Calu3 (cell line): ENCODE data around the gene CHL1. TPM values are rescaled to one million over a fixed set of nuclear protein-coding genes. Genes with fewer than 3 reads are reported as not detected.

Experiments used
- BruUV-seq: library from RNA; stranded (reverse); fragments of 400-500 nt; replicated peaks from 2 replicates; lab custom pipeline; 2021; lab: Mats Ljungman, UMichigan
- CTCF ChIA-PET: fragments of 300-600 bp; sonication (Branson Sonifier 250); formaldehyde crosslinking; loops from one replicate; lab custom pipeline; 2022; ENCODE audit warnings: antibody characterized with exemption; lab: Charles Lee
- DNase-seq: peaks from one replicate; pipeline ENCODE4 v3.0.0; 2022
- H3K27ac Mint-ChIP-seq: one replicate; pipeline ENCODE4 v1.8.0; 2022; ENCODE audit warnings: mixed read lengths; ENCODE audit not compliant: unreplicated experiment
- H3K27me3 Mint-ChIP-seq: one replicate; pipeline ENCODE4 v1.8.0; 2022; ENCODE audit warnings: mixed read lengths; ENCODE audit not compliant: unreplicated experiment
- H3K36me3 Mint-ChIP-seq: one replicate; pipeline ENCODE4 v1.8.0; 2022; ENCODE audit warnings: mild to moderate bottlenecking, moderate library complexity, mixed read lengths; ENCODE audit not compliant: insufficient read depth, unreplicated experiment
- H3K4me1 Mint-ChIP-seq: one replicate; pipeline ENCODE4 v1.8.0; 2022; ENCODE audit warnings: mild to moderate bottlenecking, low read depth, mixed read lengths; ENCODE audit not compliant: unreplicated experiment
- H3K4me3 Mint-ChIP-seq: one replicate; pipeline ENCODE4 v1.8.0; 2022; ENCODE audit warnings: mild to moderate bottlenecking, low read depth, moderate library complexity, mixed read lengths; ENCODE audit not compliant: unreplicated experiment
- H3K9me3 Mint-ChIP-seq: one replicate; pipeline ENCODE4 v1.8.0; 2022; ENCODE audit warnings: low read depth, mixed read lengths; ENCODE audit not compliant: unreplicated experiment
- intact Hi-C: fragments of 100-400 bp; cut with micrococcal nuclease; formaldehyde crosslinking; loops from one replicate; pipeline ENCODE4 v1.10.0; 2022; ENCODE audit not compliant: unreplicated experiment
- total RNA-seq: library from RNA; stranded (reverse); gene quantifications from 2 replicates; pipeline ENCODE4 v1.2.3, GENCODE V29; 2022
- TF ChIP-seq, protein P1 (sequence below): fragments of 200-600 bp; IDR thresholded peaks from one replicate; pipeline ENCODE4 v1.8.0; 2022; ENCODE audit warnings: antibody characterized with exemption; ENCODE audit not compliant: unreplicated experiment

CHL1 gene
- total RNA-seq, 1 experiment from 2014 or later, result 0.73 TPM

DNA sequence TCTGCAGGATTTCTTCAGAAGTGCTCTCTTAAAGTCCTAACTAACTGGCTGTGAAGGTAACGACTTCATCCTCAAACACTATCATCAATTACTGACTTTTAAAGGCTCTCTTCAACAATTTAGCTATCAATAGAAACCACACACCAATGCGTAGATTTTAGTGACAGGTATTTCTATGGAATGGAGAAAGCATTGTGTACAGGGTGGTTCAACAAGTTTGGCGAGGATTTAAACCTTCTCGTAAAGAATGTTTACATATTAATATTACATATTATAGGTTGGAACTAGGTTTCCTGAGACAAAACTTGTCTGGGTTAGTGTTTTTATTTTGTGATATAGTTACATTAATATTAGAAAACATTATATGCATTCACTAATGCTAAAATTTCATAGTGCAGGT, 233.6 kb downstream of the CHL1 start:
- CTCF ChIA-PET, result no interaction called here
- BruUV-seq, result no TSS peak
- peak; percentile 4 for DNase-seq
- Mint-ChIP-seq H3K9me3 (no peaks in the 10 kb centered on the region), H3K27ac (no peak overlapping the region), H3K36me3 (no peaks in the 10 kb centered on the region), H3K27me3 (no peaks in the 10 kb centered on the region), H3K4me3 (no peak overlapping the region), H3K4me1 (no peaks in the 10 kb centered on the region)
- TF ChIP-seq, protein P1, sequence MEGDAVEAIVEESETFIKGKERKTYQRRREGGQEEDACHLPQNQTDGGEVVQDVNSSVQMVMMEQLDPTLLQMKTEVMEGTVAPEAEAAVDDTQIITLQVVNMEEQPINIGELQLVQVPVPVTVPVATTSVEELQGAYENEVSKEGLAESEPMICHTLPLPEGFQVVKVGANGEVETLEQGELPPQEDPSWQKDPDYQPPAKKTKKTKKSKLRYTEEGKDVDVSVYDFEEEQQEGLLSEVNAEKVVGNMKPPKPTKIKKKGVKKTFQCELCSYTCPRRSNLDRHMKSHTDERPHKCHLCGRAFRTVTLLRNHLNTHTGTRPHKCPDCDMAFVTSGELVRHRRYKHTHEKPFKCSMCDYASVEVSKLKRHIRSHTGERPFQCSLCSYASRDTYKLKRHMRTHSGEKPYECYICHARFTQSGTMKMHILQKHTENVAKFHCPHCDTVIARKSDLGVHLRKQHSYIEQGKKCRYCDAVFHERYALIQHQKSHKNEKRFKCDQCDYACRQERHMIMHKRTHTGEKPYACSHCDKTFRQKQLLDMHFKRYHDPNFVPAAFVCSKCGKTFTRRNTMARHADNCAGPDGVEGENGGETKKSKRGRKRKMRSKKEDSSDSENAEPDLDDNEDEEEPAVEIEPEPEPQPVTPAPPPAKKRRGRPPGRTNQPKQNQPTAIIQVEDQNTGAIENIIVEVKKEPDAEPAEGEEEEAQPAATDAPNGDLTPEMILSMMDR, result no peak
- intact Hi-C loops, result no loop called here

- no peaks in the 10 kb centered on the region for H3K36me3 Mint-ChIP-seq
- BruUV-seq, result no TSS peak
- CTCF ChIA-PET, result no interaction called here
- no peaks in the 10 kb centered on the region for H3K4me1 Mint-ChIP-seq
- TF ChIP-seq, protein P1, result no peak
- no peak overlapping the region for H3K4me3 Mint-ChIP-seq
- peaks cover 3% of the 10 kb centered on the region for H3K9me3 Mint-ChIP-seq
- DNase-seq, result no peak
- intact Hi-C loops, result no loop called here
- no peak overlapping the region for H3K27ac Mint-ChIP-seq
- H3K27me3 Mint-ChIP-seq, result no peaks in the 10 kb centered on the region
Measured at GRCh38 chr3:435161-435560, 238.6 kb downstream of the CHL1 start.

GRCh38 chr3:436053-436452, 239.5 kb downstream of the CHL1 start:
- H3K27ac Mint-ChIP-seq, result no peak overlapping the region
- TF ChIP-seq, protein P1, result no peak
- H3K36me3 Mint-ChIP-seq, result no peaks in the 10 kb centered on the region
- no peaks in the 10 kb centered on the region for H3K4me1 Mint-ChIP-seq
- intact Hi-C loops, result no loop called here
- no TSS peak for BruUV-seq
- H3K27me3 Mint-ChIP-seq, result no peaks in the 10 kb centered on the region
- H3K9me3 Mint-ChIP-seq, result peaks cover 3% of the 10 kb centered on the region
- CTCF ChIA-PET, result no interaction called here
- H3K4me3 Mint-ChIP-seq, result no peak overlapping the region
- no peak for DNase-seq

DNA sequence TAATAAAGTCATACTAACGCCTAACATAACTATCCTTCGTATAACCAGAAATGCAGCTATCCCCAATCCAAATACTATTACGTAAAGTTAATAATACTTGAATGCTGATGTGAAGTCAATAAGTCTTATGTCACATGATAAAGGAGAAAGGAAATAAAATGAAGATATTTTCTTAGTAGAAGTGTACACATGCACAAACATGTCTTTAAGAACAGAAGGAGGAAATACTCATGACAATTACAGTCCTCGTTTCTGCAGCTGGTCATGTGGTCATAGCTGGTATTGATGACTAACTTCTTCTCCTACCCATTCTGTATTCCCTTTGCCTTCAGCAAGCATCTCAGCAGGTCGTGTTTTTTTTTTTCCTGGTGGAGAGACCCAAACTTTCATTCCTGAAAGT, 244.3 kb downstream of the CHL1 start:
- DNase-seq, result no peak
- no peaks in the 10 kb centered on the region for H3K4me1 Mint-ChIP-seq
- TF ChIP-seq, protein P1, result no peak
- no peaks in the 10 kb centered on the region for H3K36me3 Mint-ChIP-seq
- peaks cover 3% of the 10 kb centered on the region for H3K9me3 Mint-ChIP-seq
- no peaks in the 10 kb centered on the region for H3K27me3 Mint-ChIP-seq
- CTCF ChIA-PET, result interaction anchor here (0.6 kb wide), 1 partner anchor 743 kb away, joined by 3 read pairs; no protein-coding TSS in a partner anchor
- no peak overlapping the region for H3K27ac Mint-ChIP-seq
- intact Hi-C loops, result no loop called here
- H3K4me3 Mint-ChIP-seq, result no peak overlapping the region
- BruUV-seq, result no TSS peak
